ENCODE data around the gene PANK1.
"Not testable (repeated sequence)": the region's sequence is repeated elsewhere in the genome, so short reads cannot be mapped to it uniquely, and the experiment has no call there.

PANK1 gene

GRCh38 chr10:89651916-89652573, 7.0 kb upstream of the PANK1 start:
- no peak for DNase-seq

DNA sequence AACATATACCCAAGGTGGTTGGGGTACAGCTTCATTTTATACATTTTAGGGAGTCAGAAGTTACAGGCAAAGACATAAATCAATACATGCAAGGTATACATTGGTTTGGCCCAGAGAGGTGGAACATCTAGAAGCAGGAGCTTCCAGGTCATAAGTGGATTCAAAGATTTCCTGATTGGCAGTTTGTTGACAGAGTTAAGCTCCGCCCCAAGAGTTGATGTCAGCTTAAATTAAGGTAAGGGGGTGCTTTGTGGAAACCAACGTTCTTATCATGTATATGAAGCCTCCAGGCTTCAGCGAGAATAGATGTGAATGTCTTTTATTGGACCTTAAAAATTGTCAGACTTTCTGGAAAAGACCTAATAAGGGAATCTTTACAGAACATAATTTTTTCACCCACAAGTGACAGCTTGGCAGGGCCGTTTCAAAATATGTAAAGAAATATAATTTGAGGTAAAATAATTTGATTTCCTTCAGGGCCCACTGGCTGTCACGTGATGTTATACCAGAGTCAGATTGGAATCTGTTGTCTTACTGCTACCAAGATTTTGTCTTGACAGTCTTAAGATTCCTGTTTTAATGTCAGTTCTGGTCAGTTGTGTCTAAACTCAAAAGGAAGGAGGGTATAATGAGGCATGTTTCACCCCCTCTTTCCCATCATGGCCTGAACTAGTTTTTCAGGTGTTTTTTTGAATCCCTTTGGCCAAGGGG, 6.3 kb upstream of the PANK1 start:
- DNase-seq: no peak

DNA sequence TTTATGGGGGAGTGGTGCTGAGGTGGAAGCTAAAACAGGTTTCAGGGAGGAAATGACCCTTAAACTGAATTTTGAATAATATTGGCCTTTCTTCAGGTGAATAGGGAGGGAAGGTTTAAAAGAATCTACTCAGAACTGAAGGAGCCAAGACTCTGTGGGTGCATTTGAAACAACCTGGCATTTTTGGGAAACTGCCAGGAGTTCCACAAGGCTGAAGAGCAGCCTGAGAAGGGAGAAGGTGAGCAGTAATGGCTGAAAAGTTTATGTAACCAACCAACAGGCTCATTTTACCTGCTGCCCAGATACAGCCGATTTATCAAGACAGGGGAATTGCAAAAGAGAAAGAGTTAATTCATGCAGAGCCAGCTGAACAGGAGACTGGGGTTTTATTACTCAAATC, 4.0 kb upstream of the PANK1 start:
- DNase-seq: no peak

DNA sequence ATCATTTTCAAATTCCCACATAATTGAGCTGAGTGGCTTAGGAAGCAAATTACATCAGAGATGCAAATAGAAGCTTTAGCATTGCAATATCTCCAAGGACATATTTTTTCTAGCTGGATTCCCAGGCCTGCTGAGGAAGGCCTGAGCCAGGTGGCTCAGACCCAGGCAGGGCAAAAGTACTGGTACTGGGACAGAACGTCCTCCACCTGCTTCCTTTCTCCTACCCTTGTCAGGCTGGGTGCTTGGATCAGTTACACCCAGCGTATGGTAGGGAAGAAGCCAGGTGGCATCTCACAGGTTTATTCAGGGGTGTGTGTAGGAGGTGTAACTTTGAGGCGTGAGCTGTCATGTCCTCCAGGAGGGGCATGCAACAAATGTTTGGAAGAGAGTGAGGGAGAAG, 3.0 kb upstream of the PANK1 start:
- DNase-seq: no peak

DNA sequence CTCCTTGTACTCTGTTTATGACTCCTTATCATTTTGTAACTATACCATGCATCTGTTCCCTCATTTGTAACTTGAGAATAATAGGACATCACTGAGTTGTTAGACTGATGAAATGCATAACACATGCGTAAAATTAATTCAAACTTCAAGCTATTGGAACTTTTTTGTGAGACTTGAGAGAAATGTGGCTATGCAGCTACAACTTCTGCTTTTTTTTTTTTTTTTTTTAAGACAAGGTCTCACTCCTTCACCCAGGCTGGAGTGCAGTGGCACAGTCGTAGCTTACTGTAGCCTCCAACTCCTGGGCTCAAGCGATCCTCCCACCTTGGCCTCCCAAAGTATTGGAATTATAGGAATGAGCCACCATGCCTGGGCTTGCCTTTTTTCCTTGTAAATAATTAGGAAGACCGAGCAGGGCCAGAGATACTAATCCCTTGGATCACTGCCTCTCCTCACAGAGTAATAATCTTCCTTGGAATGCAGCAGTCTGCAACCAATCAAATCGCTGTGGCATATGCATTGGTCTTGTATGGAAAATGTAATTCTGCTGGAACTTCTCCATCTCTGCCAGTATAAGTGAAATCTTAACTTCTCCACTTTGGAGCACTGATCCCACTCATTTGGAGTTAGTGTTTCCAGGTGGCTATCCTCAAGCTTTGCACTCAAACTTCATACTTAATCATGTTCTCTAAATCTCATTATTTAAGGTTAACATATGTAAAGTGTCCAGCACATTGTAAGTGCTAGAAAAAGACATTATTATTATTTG, 2.0 kb upstream of the PANK1 start:
- DNase-seq: no peak

GRCh38 chr10:89645742-89646172, 715 bp upstream of the PANK1 start:
- no peak for DNase-seq

GRCh38 chr10:89644691-89644966, 413 bp downstream of the PANK1 start:
- no peak for DNase-seq

DNA sequence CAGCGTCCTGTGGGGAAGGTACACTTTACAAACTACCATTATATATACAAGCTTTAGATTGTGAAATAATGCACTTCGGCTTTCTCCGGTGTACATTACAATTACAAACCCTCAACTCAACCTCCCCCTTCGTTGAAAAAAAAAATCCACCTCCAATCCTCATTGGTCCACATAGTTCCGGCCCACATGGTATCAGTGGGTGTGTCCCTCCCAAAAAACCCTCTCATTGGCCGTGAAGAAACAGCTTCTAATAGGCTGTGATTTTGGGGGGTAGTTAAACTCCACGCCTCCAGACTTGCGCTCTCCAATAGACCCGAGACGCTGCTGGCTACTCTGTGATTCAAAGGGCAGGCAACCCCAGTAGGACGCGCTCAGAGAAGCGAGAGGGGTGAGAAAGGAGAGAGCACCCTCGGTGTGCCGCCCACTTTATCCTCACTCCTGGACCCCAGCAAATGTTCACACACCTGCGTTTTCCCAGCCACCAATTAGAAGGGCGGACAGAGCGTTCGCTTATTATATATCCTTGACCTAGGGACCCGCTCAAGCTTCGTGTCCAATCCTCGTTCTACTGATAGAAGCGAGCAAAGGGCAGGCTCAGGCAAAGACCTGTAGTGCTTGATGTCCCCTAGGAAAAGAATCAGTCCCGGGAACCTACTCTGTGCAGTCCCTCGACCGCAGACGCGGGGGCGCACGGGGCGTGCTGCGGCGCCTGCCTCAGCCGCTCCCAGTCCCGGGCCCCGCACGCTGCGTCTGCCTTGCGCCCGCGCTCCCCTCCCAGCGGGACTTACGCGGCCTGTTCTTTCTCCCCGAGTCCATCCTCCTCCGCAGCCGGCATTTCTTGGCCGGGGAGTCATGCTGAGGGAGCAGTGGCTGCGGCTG, 991 bp downstream of the PANK1 start:
- peak; percentile 79 for DNase-seq

GRCh38 chr10:89643431-89643811, 1.6 kb downstream of the PANK1 start:
- no peak for DNase-seq

- DNase-seq: no peak
Measured at GRCh38 chr10:89642193-89642592, 2.8 kb downstream of the PANK1 start.

GRCh38 chr10:89640241-89640640, 4.8 kb downstream of the PANK1 start:
- DNase-seq: no peak

GRCh38 chr10:89639326-89639725, 5.7 kb downstream of the PANK1 start:
- no peak for DNase-seq

DNA sequence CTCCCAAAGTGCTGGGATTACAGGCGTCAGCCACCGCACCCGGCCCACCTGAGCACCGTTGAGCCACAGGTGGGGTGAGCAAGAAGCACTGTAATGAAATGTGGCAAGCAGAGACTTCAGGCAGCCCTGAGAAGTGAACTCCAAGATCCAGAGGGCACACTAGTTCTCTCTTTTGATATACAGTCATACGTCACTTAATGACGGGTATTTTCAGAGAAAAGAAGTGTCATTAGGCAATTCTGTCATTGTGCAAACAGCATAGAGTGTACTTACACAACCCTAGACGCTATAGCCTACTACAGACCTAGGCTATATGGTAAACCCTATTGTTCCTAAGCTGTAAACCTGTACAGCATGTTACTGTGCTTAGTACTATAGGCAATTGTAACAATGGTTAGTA, 7.9 kb downstream of the PANK1 start:
- DNase-seq: no peak

DNA sequence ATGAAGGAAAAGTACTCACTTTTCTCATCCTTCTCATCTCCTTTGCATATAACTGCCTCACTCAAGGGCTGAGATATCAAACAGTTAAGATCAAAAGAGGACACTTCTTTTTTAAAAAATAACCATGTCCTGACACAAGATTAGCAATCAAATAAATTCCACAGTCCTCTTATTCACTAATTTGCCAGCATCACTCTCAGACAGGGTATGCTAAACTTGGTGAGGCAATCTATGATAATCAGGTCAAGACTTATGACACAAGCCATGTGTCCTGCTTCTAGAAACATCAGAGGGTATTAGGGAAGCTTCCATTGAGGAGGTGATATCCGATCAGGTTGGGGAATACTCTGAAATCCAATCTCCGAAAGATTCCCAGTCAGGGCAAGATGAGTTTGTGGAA, 10.4 kb downstream of the PANK1 start:
- DNase-seq: no peak

DNA sequence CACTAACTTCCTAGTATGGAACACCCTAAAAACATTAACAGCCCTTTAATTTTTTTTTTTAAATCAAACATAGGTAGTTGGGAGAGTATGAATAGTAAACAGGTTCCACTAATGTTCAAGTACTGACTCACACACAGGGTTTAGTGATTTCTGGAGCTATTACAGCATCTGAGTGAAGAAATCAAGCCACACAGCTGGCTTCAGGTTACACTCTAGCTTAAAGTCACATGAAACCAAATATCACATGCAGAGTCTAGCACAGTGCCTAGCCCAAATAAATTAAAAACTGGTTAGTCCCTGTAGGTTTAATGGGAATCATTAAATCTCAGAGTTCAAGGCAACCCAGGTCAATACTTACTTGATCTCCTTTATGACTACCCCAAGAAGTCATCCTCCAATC, 11.6 kb downstream of the PANK1 start:
- DNase-seq: no peak

DNA sequence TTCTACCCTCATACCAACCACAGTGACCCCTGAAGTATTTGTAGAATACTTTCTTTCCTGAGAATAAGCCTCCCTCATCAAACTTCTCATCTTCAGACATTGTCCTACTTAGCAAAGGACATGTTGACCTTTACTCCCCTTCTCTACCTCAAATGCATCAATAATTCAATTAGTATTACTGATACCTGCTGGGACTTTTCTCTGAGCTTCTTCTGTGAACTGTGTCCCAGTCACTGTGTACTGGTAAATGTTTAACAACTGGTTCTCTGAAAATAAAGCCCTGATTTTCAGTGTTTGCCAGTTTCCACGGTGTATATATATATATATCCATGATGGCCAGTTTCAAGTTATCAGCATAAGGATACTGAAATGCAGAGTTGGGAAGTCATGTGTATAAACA, 12.2 kb downstream of the PANK1 start:
- no peak for DNase-seq

GRCh38 chr10:89627830-89628229, 17.2 kb downstream of the PANK1 start:
- no peak for DNase-seq

DNA sequence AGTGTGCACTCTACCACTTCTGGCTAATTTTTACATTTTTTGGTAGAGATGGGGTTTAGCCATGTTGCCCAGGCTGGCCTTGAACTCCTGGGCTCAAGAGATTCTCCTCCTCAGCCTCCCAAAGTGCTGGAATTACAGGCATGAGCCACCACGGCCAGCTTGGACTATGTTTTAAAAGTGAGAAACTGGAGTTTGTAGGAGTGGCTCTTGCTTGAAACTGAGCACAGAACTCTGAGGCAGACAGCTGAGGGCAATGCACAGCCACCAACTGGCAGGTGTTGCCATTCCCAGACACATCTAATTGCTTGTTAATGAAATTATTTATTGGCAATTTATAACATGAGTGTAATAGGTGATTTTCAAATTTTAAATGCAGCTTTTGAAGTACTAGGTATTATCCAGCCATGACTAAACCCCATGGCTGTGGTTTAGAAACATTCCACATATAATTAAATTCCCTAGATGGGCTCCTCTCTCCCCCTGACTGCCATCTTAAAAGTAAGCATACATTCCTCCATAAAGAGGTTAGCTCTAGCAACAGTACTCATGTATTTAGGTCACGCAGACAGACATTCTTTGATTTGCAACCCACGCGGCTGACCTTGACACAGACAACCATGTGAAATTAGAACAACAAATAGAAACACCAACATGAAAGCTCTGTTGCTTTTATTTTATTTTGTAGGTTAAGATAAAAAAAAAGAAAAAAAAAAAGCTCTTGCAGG, 19.8 kb downstream of the PANK1 start:
- DNase-seq: no peak

- no peak for DNase-seq
Measured at GRCh38 chr10:89624020-89624419, 21.0 kb downstream of the PANK1 start.

DNA sequence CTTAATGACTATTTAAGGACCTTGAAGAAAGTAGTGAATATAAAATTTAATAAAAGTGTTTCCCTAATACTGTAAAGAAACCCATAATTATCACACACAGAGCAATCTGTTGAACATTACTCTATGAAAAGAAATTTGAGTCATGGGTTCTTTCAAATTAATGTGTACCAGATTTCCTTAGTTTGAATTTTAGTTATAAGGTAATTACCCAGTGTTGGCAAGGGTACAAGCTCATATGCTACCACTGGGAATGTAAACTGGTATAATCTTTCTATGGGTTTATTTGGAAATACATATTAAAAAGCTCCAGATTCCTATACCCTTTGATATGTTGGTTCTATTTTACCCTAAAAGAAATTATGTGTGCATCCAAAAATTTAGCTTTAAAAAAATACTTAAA, 22.9 kb downstream of the PANK1 start:
- DNase-seq: no peak

GRCh38 chr10:89621438-89621837, 23.6 kb downstream of the PANK1 start:
- no peak for DNase-seq

DNA sequence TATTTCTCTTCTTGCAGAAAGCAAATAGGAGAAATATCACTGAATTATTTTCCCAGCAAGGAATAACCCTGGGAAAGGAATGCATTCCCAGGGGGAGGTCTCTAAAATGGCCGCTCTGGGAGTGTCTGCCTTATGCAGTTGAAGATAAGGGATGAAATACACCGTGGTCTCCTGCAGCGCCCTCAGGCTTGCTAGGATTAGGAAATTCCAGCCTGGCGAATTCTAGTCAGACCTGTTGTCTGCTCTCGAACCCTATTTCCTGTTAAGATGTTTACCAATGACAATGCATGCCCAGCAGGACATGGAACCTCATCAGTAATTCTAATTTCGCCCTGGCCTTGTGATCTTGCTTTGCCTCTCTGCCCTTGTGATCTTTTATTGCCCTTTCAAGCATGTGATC, 24.7 kb downstream of the PANK1 start:
- not testable (repeated sequence) for DNase-seq

- DNase-seq: no peak
Measured at GRCh38 chr10:89615824-89616223, 29.2 kb downstream of the PANK1 start.

Data from 8988T (cell line).